ENCODE measurements around the gene PRAME. TPM values are rescaled to one million over a fixed set of nuclear protein-coding genes. Genes with fewer than 3 reads are reported as not detected.

PRAME gene
- total and polyA plus RNA-seq, 2 of the 13 experiments (the other 11 are each of a cell fraction or from before 2014, with no cell fraction given), result 0.11 to 0.83 TPM

DNA sequence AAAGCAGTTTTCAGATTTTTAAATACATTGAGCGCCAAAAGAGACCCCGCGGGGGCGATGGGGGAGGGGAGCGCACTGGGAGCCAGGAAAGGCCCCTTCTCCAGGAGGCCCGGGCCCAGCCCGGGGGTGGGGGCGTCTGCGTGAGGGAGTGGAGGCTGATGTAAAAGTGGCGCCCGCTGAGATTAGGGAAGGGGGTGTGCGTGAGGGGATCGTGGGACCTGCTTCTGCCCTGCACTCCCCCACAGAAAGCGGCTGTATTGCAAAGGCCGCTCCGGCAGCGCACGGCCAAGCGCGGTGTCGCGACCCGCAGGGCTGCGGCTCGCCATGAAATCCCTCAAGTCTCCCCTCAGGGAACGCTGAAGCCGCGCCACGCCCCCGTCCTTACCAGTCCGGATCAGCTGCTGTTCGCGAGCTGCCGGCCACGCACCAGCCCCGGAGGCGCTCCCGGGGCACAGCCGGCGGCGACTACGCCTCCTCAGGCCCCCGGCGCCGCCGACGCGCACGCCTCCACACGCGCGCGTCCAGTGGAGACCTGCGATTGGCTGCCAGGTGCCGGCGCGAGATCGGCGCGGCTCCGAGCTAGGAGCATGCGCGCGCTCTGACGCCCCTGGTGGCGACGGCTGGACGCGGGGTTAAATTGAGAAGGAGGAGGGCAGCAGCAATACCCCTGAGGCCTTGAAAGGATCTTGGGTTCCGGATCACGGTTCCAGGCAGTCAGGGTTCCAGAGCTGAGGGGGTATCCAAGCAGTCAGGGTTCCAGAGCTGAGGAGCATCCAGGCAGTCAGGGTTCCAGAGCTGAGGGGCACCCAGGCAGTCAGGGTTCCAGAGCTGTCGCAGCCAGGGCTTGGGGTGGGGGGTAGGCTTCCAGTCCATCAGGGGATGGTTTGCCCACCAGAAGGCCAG, 50.5 kb downstream of the PRAME start, which contains the start of gene ZNF280B (continued):
- TF ChIP-seq BCL6 (CRISPR knock-in tag; IDR thresholded peaks at IDR 0.05) (no peak), YEATS4 (CRISPR knock-in tag; IDR thresholded peaks at IDR 0.05; ENCODE audit: borderline replicate concordance) (0 out of 2 replicates have a peak, but pooled peaks have one; percentile 20), AKNA (CRISPR knock-in tag; IDR thresholded peaks at IDR 0.05; ENCODE audit: borderline replicate concordance) (no peak), MAF1 (CRISPR knock-in tag; IDR thresholded peaks at IDR 0.05; ENCODE audit: borderline replicate concordance) (no peak), ZBTB43 (CRISPR knock-in tag; conservative IDR thresholded peaks at IDR 0.05) (no peak), IKZF1 (IDR thresholded peaks at IDR 0.05) (no peak), KDM5B (CRISPR knock-in tag; IDR thresholded peaks at IDR 0.05; ENCODE audit: borderline replicate concordance) (peak; percentile 79; the same call in 1 of the 2 replicates), MXI1 (IDR thresholded peaks at IDR 0.05; ENCODE audit: borderline replicate concordance, low read depth, low read length) (peak; percentile 81; the same call in 1 of the 3 replicates), ZNF432 (CRISPR knock-in tag; IDR thresholded peaks at IDR 0.05; ENCODE audit: borderline replicate concordance) (no peak), ZNF282 (IDR thresholded peaks at IDR 0.05; ENCODE audit: partially characterized antibody) (no peak), CCAR2 (optimal IDR thresholded peaks at IDR 0.05; ENCODE audit: low read depth, low read length) (no peak), ZKSCAN1 (IDR thresholded peaks at IDR 0.05; ENCODE audit: low read length) (no peak), ZNF746 (CRISPR knock-in tag; IDR thresholded peaks at IDR 0.05) (no peak), ATRX (CRISPR knock-in tag; IDR thresholded peaks at IDR 0.05; ENCODE audit: borderline replicate concordance) (no peak), KAT2B (IDR thresholded peaks at IDR 0.05; ENCODE audit: borderline replicate concordance, low read depth, low read length) (no peak), ZNF264 (CRISPR knock-in tag; IDR thresholded peaks at IDR 0.05) (no peak), TAF15 (IDR thresholded peaks at IDR 0.05; ENCODE audit: low read depth, low read length, poor library complexity, severe bottlenecking) (no peak), POLR2AphosphoS2 (IDR thresholded peaks at IDR 0.05; ENCODE audit: low read depth, low read length) (no peak)
- TF ChIP-seq, protein P1, sequence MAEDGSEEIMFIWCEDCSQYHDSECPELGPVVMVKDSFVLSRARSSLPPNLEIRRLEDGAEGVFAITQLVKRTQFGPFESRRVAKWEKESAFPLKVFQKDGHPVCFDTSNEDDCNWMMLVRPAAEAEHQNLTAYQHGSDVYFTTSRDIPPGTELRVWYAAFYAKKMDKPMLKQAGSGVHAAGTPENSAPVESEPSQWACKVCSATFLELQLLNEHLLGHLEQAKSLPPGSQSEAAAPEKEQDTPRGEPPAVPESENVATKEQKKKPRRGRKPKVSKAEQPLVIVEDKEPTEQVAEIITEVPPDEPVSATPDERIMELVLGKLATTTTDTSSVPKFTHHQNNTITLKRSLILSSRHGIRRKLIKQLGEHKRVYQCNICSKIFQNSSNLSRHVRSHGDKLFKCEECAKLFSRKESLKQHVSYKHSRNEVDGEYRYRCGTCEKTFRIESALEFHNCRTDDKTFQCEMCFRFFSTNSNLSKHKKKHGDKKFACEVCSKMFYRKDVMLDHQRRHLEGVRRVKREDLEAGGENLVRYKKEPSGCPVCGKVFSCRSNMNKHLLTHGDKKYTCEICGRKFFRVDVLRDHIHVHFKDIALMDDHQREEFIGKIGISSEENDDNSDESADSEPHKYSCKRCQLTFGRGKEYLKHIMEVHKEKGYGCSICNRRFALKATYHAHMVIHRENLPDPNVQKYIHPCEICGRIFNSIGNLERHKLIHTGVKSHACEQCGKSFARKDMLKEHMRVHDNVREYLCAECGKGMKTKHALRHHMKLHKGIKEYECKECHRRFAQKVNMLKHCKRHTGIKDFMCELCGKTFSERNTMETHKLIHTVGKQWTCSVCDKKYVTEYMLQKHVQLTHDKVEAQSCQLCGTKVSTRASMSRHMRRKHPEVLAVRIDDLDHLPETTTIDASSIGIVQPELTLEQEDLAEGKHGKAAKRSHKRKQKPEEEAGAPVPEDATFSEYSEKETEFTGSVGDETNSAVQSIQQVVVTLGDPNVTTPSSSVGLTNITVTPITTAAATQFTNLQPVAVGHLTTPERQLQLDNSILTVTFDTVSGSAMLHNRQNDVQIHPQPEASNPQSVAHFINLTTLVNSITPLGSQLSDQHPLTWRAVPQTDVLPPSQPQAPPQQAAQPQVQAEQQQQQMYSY (CRISPR knock-in tag; IDR thresholded peaks at IDR 0.05), result no peak

Measured in HepG2 (cell line).